HG03280 (cell line): ENCODE results near the gene PLCB2.

ENCODE experiments used
- ATAC-seq: cut with Tn5 transposase; IDR thresholded peaks from one replicate; pipeline ENCODE4 v1.9.1; 2021; ENCODE audit warnings: mild to moderate bottlenecking, moderate library complexity; ENCODE audit not compliant: unreplicated experiment

PLCB2 gene

DNA sequence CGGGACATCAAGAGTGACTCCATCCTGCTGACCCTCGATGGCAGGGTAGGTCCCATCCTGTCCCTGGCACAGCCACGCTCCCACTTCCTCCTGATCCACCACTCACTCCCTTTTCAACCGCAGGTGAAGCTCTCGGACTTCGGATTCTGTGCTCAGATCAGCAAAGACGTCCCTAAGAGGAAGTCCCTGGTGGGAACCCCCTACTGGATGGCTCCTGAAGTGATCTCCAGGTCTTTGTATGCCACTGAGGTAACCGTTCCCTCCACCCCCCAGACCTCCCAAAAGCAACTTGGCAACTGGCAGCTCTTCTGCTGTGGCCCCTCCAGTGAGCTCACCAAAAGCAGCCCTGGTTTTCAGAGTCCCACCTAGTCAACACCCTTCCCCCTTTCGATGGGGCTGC, 34.3 kb downstream of the PLCB2 start:
- no peak for ATAC-seq

DNA sequence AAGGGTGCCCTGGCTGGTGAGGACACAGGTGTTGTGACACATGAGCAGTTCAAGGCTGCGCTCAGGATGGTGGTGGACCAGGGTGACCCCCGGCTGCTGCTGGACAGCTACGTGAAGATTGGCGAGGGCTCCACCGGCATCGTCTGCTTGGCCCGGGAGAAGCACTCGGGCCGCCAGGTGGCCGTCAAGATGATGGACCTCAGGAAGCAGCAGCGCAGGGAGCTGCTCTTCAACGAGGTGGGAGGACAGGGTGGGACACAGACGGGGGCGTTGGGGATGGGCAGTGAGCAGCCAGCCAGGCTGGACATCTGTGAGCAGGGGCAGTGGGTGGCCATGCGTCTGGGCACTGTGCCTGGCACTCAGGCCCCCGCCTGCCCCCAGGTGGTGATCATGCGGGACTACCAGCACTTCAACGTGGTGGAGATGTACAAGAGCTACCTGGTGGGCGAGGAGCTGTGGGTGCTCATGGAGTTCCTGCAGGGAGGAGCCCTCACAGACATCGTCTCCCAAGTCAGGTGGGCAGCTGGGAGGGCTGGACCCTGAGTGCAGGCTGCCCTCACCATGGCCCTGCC, 35.2 kb downstream of the PLCB2 start:
- ATAC-seq, result no peak

DNA sequence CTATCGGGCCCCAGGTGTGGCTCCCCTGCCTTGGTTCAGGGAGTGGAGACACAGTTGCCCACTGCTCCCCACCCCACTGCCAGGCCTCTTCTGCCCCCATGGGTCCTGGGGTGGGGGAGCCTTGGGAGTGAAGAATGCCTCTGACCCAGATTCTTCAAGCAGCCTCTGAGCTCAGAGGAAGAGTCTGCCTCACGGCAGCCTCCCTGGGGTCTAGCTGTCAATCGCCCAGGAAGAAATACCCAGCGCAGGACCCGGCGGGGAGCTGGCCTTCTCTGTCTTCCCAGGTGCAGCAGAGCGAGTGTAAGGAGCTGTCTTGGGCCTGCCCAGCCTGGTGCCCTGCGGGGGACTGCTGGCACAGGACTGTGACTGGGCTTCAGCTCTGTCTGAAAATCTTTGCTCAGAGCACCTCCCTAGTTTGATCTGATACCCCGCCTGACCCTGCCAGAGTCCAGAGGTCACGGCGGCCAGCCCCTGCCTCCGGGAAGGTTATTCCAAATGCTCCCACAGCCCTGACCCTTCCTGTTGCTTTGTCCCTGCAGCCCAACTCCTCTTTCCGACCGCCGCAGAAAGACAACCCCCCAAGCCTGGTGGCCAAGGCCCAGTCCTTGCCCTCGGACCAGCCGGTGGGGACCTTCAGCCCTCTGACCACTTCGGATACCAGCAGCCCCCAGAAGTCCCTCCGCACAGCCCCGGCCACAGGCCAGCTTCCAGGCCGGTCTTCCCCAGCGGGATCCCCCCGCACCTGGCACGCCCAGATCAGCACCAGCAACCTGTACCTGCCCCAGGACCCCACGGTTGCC, 35.9 kb downstream of the PLCB2 start:
- ATAC-seq, result no peak

DNA sequence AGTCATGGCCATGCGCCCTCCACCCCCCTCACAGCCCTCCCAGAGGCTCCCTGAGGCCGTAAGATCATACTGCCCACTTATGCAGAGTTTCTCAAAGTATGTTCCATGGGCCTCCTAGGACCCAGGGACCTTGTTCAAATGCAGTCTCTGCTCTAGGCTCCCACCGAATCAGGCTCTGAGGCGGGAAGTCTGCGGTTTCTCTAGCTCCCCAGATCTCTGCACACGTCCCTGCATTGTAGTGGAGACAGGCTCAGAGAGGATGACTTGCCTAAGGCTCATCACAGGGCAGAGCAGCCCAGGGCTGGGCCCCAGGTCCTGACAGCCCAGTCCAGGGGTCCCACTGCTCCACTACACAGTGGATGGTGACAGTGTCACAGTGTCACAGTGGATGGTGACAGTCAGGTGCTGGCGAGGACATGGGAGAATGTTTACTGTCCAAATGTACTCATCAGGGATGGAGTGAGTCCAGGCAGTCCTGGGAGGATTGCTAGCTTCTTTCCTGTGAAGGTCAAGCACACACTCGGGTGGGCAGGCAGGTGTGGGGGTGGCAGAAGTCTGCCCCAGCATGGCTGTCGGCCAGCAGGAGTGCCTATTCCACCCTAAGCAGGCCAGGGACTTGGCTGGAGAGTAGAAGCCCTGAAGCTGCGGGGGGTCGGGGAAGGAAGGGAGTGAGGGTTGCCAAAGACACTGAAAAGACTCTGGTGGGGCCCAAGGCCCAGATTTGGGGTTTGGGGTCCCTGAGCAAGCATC, 37.3 kb downstream of the PLCB2 start:
- ATAC-seq, result no peak

DNA sequence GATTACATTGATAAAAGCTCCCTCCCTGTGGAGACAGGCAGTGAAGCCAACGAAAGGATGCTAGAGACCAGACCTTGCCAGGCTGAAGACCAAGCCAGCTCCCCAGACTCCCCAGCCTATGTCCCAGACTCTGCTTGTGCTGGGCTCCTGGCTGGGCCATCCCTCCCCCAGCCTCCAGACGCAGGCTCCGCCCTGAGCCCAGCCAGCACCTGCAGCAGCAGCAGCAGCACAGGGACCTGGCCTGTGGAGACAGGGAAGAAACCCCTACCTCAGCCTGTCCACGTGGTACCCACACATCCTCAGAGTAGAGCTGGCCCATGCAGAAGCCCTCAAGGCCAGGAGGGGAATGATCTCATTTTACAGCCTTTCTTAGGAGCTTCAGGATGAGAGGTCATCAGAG, 38.1 kb downstream of the PLCB2 start:
- no peak for ATAC-seq

DNA sequence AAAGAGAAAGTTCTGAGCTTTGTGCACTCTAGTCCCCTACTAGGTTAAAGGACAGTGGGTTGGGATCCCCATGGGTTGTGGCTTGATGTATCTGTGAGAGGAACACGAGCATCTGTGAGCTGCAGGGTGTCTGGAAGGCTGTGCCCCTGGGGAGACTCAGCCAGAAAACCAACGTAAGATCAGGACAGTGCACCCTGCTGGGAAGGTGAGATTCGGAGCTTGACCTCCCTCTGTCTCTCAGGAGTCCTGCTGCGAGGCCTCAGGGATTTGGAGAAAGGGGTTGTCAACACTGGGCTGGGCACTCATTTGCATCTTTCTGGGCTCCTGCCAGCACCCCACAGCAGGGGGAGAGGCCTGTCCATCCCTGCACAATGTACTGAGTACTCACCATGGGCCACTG, 40.1 kb downstream of the PLCB2 start:
- ATAC-seq, result no peak

DNA sequence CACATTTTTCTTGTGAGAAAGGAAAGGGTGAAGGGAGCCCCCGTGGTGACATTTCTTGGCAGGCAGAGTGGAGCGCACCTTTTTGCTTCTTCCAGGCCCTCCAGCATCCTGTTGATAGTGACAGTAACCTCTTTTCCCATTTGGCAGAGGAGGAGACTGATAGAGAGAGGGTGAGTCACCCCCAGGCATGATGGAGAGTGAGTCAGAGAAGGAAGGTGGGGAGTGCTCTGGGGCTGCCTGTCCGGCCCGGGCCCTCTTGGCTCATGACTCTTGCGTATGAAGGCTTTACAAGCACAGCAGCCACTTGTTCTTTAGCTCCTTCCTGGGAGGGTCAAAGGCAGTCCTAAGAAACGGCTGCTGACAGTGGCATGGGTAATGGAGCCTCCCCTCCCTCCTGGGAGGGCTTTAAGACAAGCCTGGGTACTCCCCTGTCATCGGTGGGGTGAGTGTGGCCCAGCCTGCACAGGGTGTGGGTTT, 40.9 kb downstream of the PLCB2 start:
- ATAC-seq, result no peak

- ATAC-seq, result no peak
These were observed 41.9 kb downstream of the PLCB2 start for GRCh38 chr15:40265875-40266274.

- ATAC-seq, result no peak
These were observed 42.4 kb downstream of the PLCB2 start for GRCh38 chr15:40265355-40265754.

DNA sequence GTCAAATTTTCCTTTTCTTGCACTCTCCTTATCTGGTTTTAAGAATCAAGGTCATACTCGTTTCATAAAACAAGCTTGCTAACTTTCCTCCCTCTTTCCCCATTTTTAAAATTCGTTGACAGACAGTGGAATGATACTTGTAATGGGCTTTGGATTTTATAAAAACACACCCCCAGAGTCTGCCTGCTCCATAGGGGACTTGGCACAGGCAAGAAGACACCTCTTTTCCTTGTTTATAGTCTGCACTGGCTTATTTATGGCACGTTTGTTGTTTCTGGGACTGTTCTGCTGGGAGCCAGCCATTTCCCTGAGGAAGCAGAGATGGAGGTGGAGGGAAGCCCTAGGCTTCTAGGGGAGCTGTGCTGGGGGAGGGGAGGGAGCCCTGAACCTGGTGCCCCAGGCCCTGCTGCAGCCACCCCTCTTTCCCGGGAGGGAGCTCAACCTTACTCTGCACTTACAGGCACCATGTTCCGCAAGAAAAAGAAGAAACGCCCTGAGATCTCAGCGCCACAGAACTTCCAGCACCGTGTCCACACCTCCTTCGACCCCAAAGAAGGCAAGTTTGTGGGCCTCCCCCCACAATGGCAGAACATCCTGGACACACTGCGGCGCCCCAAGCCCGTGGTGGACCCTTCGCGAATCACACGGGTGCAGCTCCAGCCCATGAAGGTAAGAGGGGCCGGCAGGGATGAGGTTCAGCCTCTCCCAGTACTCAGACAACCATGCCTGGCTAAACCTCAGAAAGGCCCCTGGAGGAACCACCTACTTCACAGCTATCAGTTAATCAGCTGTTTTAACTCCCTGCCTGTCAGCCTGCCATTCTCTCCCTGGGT, 43.2 kb downstream of the PLCB2 start:
- no peak for ATAC-seq

DNA sequence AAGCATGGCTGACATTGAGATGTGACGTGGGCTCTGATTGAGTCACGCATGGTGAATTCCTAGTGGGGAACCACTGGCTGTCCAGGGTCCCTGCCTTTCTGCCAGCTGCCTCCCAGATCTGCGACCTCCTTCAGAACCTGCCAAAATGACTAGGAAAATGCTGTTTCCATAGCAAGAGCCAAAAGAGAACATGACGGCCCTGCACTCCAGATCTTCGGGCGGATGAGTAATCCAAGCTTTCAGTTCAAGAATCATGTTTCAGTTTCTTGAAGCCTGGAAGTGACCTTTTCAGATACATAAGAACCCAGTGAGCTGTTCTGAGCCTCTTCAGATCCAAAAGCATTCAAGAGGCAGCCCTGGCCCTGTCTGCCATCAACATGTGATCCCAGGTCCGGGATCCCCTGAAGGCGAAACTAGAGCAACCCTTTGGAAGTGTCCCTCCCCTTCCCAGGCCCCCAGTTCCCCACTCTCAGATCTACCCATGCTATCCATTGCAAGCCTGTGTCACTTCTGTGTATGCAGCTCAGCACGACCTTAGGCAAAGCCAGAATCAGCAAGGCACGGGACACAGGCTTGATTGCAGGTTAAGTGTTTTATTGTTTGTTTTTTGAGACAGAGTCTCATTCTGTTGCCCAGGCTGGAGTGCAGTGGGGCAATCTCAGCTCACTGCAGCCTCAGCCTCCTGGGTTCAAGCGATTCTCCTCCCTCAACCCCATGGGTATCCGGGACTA, 44.5 kb downstream of the PLCB2 start:
- ATAC-seq, result no peak

GRCh38 chr15:40259021-40259420, 48.7 kb downstream of the PLCB2 start:
- ATAC-seq, result no peak

DNA sequence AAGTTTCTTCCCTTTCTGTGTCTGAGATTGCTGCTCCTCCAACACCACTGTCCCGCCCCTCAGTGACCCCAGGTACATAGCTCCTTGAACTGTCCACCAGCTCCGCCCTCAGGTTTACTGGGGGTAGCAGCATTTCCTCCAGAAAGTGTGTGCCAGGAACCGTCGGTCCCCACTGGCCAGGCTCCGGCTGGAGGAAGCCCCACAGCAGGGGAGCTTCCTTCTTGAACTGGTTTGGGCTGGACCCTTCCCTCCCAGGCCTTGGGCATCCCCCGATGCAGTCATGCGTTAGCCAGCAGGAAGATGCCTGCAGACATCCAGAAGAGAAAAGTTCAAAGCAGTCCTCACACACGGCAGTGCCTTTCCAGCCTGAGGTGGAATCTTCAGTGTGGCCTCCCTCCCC, 49.2 kb downstream of the PLCB2 start:
- ATAC-seq, result no peak

- ATAC-seq, result no peak
These were observed 49.9 kb downstream of the PLCB2 start for GRCh38 chr15:40257656-40258450.

GRCh38 chr15:40256638-40257235, 51.0 kb downstream of the PLCB2 start:
- ATAC-seq, result no peak

- no peak for ATAC-seq
These were observed 52.7 kb downstream of the PLCB2 start for GRCh38 chr15:40255033-40255432.

GRCh38 chr15:40254452-40254851, 53.3 kb downstream of the PLCB2 start:
- no peak for ATAC-seq

DNA sequence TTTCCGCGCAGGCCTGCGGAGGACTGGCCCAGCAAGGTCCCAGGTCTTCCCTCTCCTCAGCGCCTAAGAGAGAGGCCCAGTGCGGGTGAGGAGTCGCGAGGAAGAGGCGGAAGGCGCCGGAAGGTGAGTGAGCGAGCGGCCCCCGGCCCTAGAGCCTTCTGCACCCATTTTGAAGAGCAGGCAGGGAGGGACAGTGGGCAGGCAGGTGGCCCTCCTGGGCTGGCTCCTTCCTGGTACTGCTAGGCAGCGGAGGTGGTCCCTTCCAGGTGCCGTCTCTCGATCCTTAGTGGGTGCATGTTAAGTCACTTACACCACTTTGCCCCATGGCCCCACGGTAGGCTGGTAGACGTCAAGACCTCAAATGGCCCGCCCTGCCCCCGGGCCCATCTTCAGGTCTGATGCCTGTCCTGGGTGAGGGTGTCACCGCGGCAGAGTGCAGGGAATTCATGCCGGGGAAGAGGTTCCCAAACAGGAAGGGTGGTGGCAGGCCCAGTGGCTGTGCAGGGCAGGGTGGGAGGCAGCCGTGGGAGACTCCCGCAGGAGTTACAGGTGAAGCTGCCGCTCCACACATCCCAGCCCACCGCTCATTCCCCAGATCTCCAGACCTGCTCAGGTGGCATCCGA, 54.5 kb downstream of the PLCB2 start:
- no peak for ATAC-seq
